ENCODE data around the gene MPHOSPH10.
A peak's percentile ranks its signal among the peaks of the same experiment; 100 is the strongest.
"Not testable (repeated sequence)": the region's sequence is repeated elsewhere in the genome, so short reads cannot be mapped to it uniquely, and the experiment has no call there.

MPHOSPH10 gene

DNA sequence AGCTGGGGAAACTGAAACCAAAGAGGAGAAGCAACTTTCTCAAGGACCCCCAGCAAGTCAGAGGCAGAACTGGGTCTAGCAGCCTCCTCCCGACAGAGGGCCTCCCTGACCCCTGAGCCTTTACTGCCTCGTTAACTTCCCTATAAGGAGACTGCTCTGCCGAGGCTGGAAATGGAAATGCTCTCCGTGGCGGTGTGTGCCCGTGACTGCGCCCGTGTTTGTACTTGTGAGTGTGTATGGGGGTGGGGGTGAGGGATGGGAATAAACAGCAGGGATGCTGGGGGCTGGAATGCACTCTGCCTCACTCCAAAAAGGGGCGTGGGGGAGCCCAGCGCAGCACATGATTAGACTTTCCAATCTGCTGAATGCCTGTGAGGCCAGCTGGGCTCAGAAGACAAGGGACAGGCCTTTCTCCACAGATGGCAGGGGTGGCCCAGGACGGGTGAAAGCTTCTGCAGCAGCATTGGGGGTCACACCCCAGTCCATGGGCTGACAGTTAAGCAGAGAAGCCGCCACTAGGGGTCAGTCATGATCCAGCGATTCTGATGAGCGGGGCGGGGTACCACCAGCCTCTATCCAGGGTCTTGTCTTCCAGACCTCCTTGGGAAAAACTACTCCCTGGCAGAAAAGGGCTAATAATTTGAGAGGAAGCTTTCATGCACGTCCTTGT is 26.8 kb downstream of the MPHOSPH10 start:
- DNase-seq (ENCODE audit: insufficient read length, low spot score): peak; percentile 39
- no peak for FAIRE-seq
- TF ChIP-seq PAX5 (IDR thresholded peaks at IDR 0.05; ENCODE audit: insufficient read depth, low read length, severe bottlenecking) (no peak), SPI1 (IDR thresholded peaks at IDR 0.05; ENCODE audit: low read depth, low read length) (no peak), TAF1 (IDR thresholded peaks at IDR 0.05; ENCODE audit: low read depth, low read length) (no peak), POLR2AphosphoS5 (IDR thresholded peaks at IDR 0.05; ENCODE audit: low read depth, low read length) (no peak)

DNA sequence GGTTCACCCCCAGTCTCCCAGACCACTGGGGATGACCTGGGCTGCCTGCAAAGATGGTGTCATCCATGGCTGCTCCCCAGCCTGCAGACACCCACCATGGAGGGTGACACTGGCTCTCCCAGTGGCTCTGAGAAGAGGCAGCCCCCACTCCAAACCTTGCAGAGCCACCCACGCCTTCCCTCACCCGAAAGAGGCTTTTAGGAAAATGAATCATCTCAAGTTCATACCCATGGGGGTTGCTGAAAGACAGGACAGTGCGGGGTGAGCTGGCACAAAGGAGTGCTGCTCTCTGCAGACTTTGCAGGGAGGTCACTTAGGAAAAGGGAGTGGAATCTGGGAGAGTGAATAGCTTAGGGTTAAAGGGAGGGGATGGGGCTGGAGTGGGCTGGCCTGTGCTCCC is 36.4 kb downstream of the MPHOSPH10 start:
- TF ChIP-seq POLR2A (IDR thresholded peaks at IDR 0.05; ENCODE audit: low read depth, low read length) (no peak), PAX5 (IDR thresholded peaks at IDR 0.05; ENCODE audit: insufficient read depth, low read length, severe bottlenecking) (no peak), TAF1 (IDR thresholded peaks at IDR 0.05; ENCODE audit: low read depth, low read length) (no peak), POU2F2 (IDR thresholded peaks at IDR 0.05; ENCODE audit: low read depth, low read length) (no peak), POLR2AphosphoS5 (IDR thresholded peaks at IDR 0.05; ENCODE audit: low read depth, low read length) (no peak)
- DNase-seq (ENCODE audit: insufficient read length, low spot score): no peak
- FAIRE-seq: no peak

- DNase-seq (ENCODE audit: insufficient read length, low spot score): no peak
- TF ChIP-seq POLR2A (IDR thresholded peaks at IDR 0.05; ENCODE audit: low read depth, low read length): no peak
- TF ChIP-seq POU2F2 (IDR thresholded peaks at IDR 0.05; ENCODE audit: low read depth, low read length): no peak
- no peak for TF ChIP-seq POLR2AphosphoS5 (IDR thresholded peaks at IDR 0.05; ENCODE audit: low read depth, low read length)
- no peak for FAIRE-seq
Observed at GRCh38 chr2:71173096-71173495, 42.7 kb downstream of the MPHOSPH10 start.

DNA sequence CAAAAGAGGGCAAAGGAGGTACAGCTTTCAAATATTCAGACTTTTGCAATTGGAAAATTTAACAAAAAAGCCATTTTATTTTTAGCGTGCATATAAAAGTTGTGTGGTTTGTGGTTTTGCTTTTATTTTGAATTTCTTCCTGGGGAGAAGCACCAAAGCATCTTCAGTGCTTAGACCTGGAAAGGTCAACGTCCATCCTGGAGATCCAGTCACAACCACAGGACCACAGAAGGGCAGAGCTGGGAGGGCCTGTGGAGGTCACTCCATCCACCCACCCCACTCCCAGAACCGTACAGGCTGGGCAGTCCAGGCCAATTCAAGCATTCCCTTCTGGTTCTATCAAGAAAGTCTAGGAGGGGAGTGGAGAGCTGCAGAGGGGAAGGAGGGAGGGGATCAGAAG is 43.8 kb downstream of the MPHOSPH10 start:
- TF ChIP-seq PAX5 (IDR thresholded peaks at IDR 0.05; ENCODE audit: insufficient read depth, low read length, severe bottlenecking) (no peak), TAF1 (IDR thresholded peaks at IDR 0.05; ENCODE audit: low read depth, low read length) (no peak), POLR2A (IDR thresholded peaks at IDR 0.05; ENCODE audit: low read depth, low read length) (no peak), POLR2AphosphoS5 (IDR thresholded peaks at IDR 0.05; ENCODE audit: low read depth, low read length) (no peak), POU2F2 (IDR thresholded peaks at IDR 0.05; ENCODE audit: low read depth, low read length) (no peak), SPI1 (IDR thresholded peaks at IDR 0.05; ENCODE audit: low read depth, low read length) (no peak)
- FAIRE-seq: no peak
- no peak for DNase-seq (ENCODE audit: insufficient read length, low spot score)

DNA sequence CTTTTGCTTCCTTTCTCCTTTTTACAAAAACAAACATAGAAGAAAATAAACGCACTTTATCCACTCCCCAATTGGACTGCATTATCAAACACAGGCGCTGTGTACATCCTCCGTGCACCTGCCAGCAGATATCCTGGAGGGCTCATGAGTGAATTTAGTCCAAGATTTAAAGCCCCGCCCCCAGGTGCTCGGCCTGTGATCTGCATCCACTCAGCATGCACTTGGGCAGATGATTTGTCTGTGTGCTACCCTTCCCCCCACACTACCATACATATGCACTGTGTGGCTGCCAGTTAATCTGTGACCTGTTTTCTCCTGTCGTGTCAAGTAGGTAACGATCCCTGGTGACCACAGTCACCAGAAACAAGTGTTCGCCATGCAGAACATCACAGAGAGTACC is 48.4 kb downstream of the MPHOSPH10 start:
- not testable (repeated sequence) for FAIRE-seq; DNase-seq (ENCODE audit: insufficient read length, low spot score)

DNA sequence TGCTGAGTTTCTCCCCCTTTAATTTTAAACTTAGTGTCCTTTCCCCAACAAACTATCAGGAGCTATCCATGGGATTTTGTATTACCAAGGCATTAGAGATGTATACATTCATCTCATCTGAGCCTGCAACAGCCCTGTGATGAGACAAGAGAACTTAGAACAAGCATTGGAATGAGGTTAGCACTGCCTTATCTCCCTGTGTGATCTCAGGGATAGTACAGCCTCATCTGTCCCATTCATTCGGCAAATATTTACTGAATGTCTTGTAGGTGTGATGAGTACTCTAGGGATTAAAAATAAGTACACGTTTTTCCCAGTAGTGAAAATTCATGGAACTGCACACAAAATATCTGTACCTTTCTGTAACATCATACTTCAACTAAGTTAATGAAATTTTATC is 50.9 kb downstream of the MPHOSPH10 start:
- DNase-seq (ENCODE audit: insufficient read length, low spot score) (no peak), FAIRE-seq (no peak)
- TF ChIP-seq POLR2A (IDR thresholded peaks at IDR 0.05; ENCODE audit: low read depth, low read length) (no peak), TAF1 (IDR thresholded peaks at IDR 0.05; ENCODE audit: low read depth, low read length) (no peak), POU2F2 (IDR thresholded peaks at IDR 0.05; ENCODE audit: low read depth, low read length) (no peak), POLR2AphosphoS5 (IDR thresholded peaks at IDR 0.05; ENCODE audit: low read depth, low read length) (no peak), SPI1 (IDR thresholded peaks at IDR 0.05; ENCODE audit: low read depth, low read length) (no peak), PAX5 (IDR thresholded peaks at IDR 0.05; ENCODE audit: insufficient read depth, low read length, severe bottlenecking) (no peak)

DNA sequence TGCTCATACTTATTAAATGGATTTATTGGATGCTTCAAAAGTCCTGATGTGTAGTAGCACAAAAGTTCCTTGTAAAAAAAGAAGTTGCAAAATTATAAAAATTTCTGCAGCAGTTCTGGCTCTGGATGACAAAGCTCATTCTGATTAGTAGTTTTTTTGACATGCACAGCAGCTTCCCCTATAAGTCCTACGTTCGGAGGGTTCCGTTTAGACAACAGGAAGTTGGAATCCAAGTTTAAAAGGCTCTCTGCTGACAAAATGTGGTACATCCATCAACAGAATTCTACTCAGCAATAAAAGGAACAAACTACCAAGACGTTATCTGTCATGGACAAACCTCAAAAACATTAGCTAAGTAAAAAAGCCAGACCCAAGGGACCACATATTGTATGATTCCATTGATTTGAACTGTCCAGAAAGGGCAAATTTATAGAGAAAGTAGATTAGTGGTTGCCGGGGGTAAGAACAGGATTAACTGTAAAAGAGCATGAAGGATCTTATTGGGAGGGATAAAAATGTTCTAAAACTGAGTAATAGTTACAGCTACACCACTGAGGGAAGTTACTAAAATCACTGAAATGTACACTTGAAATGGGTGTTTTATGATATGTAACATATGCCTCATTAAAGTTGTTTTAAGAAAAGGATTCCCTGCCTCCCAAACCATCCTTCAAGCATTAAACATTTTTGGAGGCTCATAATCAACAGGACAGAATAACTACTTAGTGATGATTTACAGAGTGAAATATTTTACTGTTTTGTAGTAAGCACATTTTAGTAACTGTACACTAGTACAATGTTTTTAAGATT is 53.1 kb downstream of the MPHOSPH10 start:
- FAIRE-seq: peak; percentile 9
- not testable (repeated sequence) for DNase-seq (ENCODE audit: insufficient read length, low spot score)

GRCh38 chr2:71186973-71187372 is 56.5 kb downstream of the MPHOSPH10 start:
- FAIRE-seq (no peak), DNase-seq (ENCODE audit: insufficient read length, low spot score) (no peak)
- no peak for TF ChIP-seq POLR2AphosphoS5 (IDR thresholded peaks at IDR 0.05; ENCODE audit: low read depth, low read length)
- no peak for TF ChIP-seq PAX5 (IDR thresholded peaks at IDR 0.05; ENCODE audit: insufficient read depth, low read length, severe bottlenecking)
- TF ChIP-seq POU2F2 (IDR thresholded peaks at IDR 0.05; ENCODE audit: low read depth, low read length): no peak
- no peak for TF ChIP-seq SPI1 (IDR thresholded peaks at IDR 0.05; ENCODE audit: low read depth, low read length)
- TF ChIP-seq POLR2A (IDR thresholded peaks at IDR 0.05; ENCODE audit: low read depth, low read length): no peak
- TF ChIP-seq TAF1 (IDR thresholded peaks at IDR 0.05; ENCODE audit: low read depth, low read length): no peak

DNA sequence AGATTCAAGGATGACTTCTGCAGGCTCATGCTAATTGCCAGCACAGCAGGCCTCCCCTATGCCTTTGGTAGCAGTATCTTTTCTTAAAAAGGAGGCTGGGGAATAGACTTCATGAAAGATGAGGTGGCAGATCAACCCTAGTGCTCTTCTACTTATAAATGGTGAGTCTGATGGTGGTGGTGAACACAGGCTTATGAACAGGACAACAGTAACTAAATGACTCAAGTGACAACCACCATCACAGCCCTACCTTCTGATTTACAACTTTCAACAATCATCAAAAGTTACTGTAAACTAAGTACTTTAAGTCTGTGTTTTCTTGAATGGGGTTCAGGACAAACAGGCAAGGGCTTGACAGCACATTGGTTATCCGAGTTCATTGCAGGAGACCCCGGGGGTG is 57.2 kb downstream of the MPHOSPH10 start:
- no peak for DNase-seq (ENCODE audit: insufficient read length, low spot score)
- no peak for FAIRE-seq

More for the DNA sequence above, 57.2 kb downstream of the MPHOSPH10 start:
- TF ChIP-seq POLR2AphosphoS5 (IDR thresholded peaks at IDR 0.05; ENCODE audit: low read depth, low read length) (no peak), PAX5 (IDR thresholded peaks at IDR 0.05; ENCODE audit: insufficient read depth, low read length, severe bottlenecking) (no peak), POLR2A (IDR thresholded peaks at IDR 0.05; ENCODE audit: low read depth, low read length) (no peak), TAF1 (IDR thresholded peaks at IDR 0.05; ENCODE audit: low read depth, low read length) (no peak), POU2F2 (IDR thresholded peaks at IDR 0.05; ENCODE audit: low read depth, low read length) (no peak), SPI1 (IDR thresholded peaks at IDR 0.05; ENCODE audit: low read depth, low read length) (no peak)

Measured in GM12891 (cell line).